GM18858 (cell line): ENCODE data around the gene NLK.
"Not testable (repeated sequence)": the region's sequence is repeated elsewhere in the genome, so short reads cannot be mapped to it uniquely, and the experiment has no call there.

Source experiments
- ATAC-seq: cut with Tn5 transposase; IDR thresholded peaks from one replicate; pipeline ENCODE4 v1.9.1; 2021; ENCODE audit not compliant: unreplicated experiment

NLK gene

GRCh38 chr17:28042657-28042720, at the start of gene NLK:
NLK (plus strand) TSS chr17:28042677; CDS start chr17:28042874, 197 bp downstream.
- no peak for ATAC-seq

- ATAC-seq = no peak
These were observed 49.2 kb upstream of the NLK start for GRCh38 chr17:27993161-27993695.

DNA sequence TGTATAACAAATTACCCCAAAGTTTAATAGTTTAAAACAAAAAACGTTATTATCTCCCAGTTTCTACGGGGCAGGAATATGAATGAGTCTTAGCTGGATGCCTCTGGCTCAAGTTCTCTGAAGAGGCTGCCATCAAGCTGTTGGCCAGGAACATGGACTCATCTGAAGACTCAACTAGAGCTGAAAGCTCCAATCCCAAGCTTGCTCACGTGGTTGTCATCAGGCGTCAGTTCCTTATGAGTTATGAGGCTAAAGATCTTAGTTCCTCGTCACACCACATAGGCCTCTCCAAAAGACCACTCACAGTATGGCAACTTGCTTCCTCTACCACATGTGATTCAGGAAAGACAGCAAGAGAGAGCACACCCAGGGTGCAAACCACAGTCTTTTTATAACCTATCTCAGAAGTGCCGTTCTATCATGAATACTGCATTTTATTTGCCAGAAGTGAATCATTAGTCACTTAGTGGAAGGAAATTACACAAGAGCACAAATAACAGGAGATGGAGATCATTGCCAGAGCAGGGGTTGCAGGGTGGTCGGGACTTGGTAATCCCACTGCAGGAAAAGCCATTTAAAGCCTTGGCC, 48.7 kb upstream of the NLK start:
- no peak for ATAC-seq

- no peak for ATAC-seq
These were observed 47.9 kb upstream of the NLK start for GRCh38 chr17:27994586-27994985.

- ATAC-seq = no peak
These were observed 46.9 kb upstream of the NLK start for GRCh38 chr17:27995554-27995953.

GRCh38 chr17:27996202-27997043, 46.1 kb upstream of the NLK start:
- ATAC-seq = no peak

- ATAC-seq = no peak
These were observed 45.5 kb upstream of the NLK start for GRCh38 chr17:27997044-27997401.

GRCh38 chr17:27997522-27997921, 45.0 kb upstream of the NLK start:
- ATAC-seq = no peak

DNA sequence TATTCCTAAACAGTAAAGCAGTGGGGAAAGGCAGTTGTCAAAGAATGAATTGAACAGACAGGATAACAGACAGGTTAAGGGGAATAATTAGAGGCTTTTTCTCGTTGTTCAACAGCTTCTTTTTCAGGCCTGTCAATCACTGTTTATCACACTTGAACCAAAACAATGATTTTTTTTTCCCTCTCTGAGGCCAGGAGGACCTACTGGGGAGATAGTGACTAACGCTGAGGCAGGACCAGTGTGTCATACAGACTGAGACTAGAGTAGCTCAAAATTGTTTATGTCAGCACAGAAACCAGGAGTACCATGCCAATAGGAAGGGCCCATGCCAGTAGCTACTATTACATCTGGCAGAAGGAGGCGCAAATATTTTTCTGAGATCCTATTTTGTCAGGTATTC, 41.3 kb upstream of the NLK start:
- ATAC-seq = no peak

GRCh38 chr17:28004344-28004743, 38.1 kb upstream of the NLK start:
- ATAC-seq = no peak

DNA sequence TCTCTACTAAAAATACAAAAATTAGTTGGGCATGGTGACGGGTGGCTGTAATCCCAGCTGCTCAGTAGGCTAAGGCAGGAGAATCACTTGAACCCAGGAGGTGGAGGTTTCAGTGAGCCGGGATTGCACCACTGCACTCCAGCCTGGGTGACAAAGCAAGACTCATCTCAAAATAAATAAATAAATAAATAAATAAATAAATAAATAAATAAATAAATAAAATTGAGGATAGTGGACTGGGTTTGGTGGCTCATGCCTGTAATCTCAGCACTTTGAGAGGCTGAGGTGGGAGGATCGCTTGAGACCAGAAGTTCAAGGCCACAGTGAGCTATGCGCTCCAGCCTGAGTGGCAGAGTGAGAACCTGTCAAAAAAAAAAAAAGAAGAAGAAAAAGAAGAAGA, 34.6 kb upstream of the NLK start:
- not testable (repeated sequence) for ATAC-seq

- ATAC-seq = no peak
These were observed 34.0 kb upstream of the NLK start for GRCh38 chr17:28008513-28008912.

- no peak for ATAC-seq
These were observed 32.1 kb upstream of the NLK start for GRCh38 chr17:28010406-28010805.

DNA sequence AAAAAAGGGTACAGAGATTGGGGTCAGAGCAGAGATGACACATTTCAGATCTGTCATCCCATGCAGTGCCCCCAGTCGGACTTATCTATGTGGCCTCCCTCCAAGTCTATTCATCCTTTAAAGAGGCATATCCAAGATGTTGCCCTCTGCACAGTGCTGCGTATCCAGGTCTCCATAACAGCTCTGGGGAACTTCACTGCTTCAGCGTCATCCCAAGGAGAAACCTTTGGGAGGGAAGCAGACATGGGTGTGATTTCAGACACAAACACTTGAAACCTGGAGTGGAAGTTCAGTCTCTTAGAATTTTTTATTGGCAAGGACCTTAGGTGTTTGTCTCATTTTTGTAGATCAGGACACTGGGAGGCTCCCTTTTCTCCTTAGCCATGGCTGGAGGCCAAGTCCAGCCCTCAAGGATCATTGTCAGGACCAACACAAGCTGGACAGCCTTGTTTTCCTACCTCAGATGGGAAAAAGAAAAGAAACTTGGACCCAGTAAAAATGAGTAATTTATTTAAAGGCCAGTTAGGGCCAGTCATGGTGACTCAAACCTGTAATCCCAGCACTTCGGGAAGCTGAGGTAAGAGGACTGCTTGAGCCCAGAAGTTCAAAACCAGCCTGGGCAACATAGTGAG, 23.9 kb upstream of the NLK start:
- ATAC-seq = no peak

- no peak for ATAC-seq
These were observed 22.0 kb upstream of the NLK start for GRCh38 chr17:28020515-28020914.

DNA sequence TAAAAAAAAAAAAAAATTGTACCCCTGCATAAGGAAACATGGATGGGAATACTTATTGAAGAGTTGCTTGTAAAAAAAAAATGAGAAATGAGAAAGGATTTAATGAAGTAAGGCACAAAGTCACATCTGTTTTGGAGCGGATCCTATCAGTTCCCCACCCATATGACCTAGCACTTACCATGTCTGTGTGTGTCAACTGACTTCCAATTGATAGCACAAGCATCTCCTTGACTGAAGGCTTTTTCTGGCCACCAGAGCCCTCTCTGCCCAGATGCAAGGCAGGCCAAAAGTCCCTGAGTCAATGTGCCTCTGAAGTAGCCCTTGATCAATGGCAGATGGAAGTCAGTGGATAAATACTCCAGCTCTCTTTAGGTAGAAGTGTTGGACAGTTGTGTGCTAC, 13.4 kb upstream of the NLK start:
- no peak for ATAC-seq

DNA sequence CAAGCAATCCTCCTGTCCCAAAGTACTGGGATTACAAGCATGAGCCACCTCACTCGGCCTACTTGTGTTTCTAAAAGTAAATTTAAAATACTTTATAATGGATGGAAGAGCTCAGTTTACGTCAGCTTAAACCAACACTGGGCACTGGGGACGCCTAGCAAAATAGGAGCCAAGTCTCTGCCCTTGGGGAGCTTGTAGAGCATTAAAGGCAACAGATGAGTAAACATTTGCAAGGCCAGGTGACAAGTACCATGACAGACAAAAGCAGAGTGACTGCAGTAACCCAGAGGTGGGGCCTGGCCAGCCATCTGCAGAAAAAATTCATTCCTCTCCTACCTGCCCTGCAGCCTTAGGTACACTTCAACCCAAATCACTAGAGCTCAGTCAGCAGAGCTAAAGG, 12.1 kb upstream of the NLK start:
- ATAC-seq = no peak

DNA sequence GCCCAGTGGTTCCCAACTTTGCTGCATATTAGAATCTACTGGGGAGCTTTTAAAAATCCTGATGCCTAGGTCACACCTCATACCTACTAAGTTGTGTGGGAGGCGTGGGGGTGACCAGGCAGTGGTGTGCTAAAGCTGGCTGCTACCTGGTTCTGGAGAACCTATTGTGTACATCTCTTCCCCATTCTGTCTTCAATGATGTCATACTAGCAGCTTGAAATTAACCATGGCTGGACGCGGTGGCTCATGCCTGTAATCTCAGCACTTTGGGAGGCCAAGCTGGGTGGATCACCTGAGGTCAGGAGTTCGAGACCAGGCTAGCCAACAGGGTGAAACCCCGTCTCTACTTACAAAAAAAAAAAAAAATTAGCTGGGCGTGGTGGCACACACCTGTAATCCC, 11.3 kb upstream of the NLK start:
- no peak for ATAC-seq

GRCh38 chr17:28033972-28034714, 8.3 kb upstream of the NLK start:
- ATAC-seq = no peak

DNA sequence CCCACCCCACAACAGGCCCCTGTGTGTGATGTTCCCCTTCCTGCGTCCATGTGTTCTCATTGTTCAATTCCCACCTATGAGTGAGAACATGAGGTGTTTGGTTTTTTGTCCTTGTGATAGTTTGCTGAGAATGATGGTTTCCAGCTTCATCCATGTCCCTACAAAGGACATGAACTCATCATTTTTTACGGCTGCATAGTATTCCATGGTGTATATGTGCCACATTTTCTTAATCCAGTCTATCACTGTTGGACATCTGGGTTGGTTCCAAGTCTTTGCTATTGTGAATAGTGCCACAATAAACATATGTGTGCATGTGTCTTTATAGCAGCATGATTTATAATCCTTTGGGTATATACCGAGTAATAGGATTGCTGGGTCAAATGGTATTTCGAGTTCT, 7.0 kb upstream of the NLK start:
- not testable (repeated sequence) for ATAC-seq

DNA sequence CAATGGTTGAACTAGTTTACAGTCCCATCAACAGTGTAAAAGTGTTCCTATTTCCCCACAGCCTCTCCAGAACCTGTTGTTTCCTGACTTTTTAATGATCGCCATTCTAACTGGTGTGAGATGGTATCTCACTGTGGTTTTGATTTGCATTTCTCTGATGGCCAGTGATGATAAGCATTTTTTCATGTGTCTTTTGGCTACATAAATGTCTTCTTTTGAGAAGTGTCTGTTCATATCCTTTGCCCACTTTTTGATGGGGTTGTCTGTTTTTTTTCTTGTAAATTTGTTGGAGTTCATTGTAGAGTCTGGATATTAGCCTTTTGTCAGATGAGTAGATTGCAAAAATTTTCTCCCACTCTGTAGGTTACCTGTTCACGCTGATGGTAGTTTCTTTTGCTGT, 6.6 kb upstream of the NLK start:
- ATAC-seq = not testable (repeated sequence)

- ATAC-seq = no peak
These were observed 3.7 kb upstream of the NLK start for GRCh38 chr17:28038802-28039201.
